ENCODE measurements around the gene KCTD7.
"Not testable (repeated sequence)": the region's sequence is repeated elsewhere in the genome, so short reads cannot be mapped to it uniquely, and the experiment has no call there.

KCTD7 gene

DNA sequence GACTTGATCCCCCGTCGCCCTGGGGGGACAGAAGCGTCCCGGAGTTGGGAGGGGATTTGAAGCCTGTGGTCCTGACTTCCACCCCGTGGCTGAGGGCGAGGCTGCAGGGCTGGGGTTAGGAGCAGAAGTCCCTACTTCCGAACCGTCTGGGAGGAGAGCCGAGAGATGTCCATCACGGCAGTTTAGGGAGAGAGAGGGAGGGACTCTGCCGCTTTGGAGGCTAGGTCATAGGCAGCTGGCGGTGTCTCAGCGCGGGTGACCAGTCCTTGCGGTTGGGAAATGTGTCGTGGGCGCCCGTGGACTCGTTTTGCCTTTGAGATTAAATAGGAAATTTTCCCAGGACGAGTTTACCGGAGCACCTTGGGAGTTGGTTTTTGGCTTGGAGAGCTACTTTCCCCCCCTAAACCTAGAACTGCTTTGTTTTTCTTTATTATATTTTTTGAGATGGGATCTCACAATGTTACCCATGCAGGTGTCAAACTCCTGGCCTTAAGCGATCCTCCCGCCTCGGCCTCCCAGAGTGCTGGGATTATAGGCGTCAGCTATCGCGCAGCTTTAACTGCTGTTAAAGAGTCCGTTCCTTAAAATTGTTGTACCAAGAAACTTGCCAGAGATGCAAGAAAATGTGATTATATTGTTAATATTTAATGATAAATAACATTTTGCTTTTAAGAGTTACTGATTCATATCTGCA, 26.6 kb downstream of the KCTD7 start:
- DNase-seq = peak; percentile 32 to 63

DNA sequence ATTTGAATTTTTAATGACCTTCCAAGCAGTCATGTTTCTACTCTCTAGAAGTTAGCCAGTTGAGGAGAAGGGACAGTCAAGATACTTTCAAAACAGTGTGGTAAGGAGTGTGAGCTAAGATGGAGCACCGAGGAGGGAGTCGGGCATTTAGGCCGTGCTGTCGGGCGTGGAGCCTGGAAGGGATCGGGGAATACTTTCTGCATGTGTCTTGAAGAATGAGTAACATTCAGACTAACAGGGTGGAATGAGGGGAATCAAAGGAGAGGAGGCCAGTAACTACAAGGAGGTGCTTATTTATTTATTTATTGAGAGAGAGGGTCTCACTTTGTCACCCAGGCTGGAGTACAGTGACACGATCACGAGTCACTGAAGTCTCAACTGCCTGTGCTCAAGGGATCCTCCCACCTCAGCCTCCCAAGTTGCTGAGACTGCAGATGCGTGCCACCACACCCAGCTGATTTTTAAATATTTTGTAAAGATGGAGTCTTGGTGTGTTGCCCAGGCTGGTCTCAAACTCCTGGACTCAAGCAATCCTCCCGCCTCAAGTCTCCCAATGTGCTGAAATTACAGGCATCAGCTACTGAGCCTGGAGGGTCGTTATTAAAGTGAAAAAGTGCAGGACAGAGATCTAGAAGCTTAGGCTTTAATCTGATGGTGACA, 27.3 kb downstream of the KCTD7 start:
- DNase-seq = not testable (repeated sequence)

DNA sequence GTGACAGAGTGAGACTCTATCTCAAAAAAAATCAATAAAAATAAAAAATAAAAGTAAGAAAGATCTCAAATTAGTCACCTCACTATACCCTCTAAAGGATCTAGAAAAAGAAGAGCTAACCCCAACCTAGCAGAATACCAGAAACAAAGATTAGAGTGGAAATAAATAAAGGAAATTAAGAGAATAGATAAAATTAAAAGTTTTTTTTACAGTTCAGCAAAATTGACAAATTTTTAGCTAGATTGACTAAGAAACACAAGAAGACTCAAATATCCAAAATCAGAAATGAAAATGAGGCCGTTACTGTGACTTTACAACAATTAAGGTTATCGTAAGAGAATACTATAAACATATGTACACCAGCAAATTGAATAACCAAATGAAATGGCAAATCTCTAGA, 29.1 kb downstream of the KCTD7 start:
- no peak for DNase-seq

DNA sequence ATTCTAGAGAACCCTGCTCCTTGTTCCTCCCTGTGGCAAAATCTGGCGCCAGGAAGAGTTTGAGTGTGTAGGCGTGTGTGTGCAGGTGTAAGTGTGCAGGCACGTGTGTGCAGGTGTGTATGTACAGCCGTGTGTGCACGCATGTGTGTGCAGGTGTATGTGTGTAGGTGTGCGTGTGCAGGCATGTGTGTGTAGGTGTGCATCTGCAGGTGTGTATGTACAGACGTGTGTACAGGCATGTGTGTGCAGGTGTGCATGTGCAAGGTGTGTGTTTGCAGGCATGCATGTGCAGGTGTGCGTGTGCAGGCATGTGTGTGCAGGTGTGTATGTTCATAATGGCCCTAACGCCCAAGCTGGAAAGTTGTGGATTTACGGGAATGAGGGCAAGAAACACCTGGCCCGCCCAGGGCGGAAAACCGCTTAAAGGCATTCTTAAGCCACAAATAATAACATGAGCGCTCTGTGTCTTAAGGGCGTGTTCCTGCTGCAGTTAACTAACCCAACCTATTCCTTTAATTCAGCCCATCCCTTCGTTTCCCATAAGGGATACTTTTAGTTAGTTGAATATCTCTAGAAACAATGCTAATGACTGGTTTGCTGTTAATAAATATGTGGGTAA, 34.1 kb downstream of the KCTD7 start:
- DNase-seq = no peak

DNA sequence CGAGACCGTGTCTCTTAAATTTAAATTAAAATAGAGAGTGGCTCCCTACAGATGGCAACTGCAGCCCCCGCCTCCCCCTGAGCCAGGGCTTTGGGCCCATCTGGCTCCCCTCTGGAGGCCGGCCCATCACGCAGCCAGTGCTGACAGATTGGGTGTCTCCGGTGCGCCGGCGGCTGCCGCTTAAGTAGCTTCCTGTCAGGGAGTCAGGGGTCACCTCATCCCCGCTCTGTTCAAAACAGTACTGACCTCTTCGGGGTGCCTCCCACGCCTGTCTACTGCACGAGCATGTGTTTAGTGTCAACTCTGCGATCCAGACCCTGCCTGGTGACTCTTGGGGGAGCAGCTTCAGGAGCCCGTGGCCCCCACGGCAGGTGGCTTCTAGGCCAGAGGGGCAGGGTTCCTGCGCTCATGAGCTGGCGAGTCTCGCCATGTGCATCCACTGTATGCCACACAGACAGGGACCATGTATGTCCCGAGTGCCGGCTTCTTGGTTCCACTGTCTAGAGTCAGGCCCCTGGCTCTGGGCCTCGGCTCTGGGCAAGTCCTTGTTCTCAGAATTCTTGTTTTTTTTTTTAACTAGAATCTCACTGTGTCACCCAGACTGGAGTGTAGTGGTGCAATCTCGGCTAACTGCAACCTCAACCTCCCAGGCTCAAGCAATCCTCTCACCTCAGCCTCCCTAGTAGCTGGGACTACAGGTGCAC, 36.1 kb downstream of the KCTD7 start:
- no peak for DNase-seq

DNA sequence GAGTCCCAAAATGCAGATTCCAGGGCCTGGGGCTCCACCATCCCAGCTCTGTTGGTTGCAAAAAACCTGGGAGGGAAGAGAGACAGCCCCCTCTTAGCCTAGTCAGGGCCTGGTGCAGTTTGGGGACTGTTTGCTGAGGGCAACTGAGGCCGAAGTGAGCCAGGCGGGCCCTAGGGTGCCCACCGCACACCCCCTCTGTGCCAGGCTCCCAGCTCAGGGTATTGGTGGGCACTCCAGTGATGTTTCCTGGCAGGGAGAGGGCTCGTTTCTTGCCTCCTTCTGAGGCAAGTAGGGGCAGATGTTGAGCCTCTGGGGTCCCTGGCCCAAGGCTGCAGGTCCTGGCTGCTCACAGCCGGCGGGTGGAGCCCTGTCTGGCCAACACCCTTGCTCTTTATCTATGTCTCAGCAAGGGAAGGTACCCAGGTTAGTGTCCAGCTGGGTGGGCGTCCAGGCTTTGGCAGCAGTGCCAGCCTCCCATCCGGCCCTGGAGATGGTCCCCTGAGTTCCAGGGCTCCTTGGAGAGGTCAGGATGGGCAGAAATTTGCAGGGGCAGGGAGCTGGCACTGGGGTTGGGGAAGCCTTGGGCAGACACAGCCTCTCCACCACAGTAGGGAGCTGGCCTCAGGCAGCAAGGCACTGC, 37.8 kb downstream of the KCTD7 start:
- no peak for DNase-seq

DNA sequence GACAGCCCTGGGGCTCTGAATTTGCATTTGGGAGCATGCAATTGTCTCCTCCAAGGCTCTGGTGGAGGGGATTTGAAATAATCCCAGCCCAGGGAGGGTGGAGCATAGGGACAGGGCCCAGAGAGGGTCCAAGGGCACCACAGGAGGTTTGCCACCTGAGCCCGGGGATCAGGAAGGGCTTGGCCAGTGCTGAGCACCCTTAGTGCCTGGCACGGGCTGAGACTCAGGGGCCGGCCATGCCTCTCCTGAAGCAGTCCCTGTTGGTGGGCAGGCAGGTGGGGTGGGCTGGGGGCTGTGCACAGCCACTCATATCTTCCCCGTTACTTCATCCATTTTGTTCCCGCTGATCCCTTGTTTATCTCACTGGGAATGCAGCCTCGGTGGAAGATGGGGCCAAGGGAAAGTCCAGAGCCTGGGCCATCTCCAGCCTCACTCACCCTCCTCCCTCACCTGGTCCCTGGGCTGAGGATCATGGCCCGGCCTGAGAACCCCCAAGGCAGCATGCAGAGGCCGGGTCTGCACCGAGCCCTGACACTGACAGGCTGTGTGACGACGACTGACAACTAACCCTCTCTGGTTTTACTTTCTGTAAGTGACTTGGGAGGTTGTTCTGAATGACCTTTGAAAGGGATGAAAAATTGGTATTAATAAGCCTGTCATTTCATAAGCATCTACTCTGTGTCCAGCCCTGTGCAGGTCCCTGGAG, 38.5 kb downstream of the KCTD7 start:
- no peak for DNase-seq

DNA sequence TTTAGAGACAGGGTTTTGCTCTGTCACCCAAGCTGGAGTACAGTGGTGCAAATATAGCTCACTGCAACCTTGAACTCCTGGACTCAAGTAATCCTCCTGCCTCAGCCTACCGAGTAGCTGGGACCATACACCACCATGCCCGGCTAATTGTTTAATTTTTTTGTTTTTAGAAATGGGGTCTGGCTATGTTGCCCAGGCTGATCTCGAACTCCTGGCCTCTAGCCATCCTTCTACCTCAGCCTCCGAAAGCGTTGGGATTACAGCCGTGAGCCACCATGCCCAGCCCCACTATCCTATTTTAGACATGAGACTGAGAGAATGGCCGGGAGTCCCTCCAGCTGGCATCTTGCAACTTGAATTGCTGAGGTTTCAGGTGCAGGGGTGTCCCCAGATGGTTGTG, 39.4 kb downstream of the KCTD7 start:
- DNase-seq = no peak

DNA sequence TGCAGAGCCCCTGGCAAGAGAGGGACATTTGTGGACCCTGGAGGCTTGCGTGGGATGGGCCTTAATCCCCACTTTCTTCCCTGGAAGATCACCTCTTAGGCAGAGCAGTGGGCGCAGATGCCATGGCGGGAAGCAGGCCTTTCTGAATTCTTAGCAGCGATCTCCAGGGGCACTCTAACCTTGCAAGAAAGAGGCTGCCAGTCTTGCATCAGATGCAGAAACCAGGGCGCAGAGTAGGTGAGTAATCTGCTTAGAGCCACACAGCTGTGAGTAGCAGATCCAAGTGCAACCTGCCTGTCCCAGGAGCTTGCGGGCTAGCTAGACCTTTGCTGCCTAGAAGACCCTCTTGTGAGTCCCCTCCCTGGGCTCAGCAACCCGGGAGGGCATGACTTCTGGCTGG, 40.0 kb downstream of the KCTD7 start:
- no peak for DNase-seq

DNA sequence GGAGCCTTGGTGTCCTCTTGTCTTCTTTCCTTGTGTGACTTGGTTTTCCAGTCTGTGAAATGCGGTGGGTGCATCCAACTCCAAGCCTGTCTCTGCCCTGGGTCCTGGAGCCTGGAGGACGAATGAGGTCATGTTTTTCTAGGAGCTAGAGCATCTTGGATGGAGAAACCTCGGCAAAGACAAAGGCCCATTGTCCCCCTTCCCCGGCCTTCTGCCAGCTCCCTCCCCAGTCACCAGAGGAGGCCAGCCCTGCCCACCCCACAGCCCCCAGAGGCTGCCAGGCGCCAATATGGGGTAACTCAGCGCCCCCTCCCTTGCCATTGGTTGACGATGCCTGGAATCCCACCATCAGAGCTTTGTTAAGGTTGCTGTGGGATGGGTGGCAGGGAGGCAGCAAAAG, 40.4 kb downstream of the KCTD7 start:
- no peak for DNase-seq

DNA sequence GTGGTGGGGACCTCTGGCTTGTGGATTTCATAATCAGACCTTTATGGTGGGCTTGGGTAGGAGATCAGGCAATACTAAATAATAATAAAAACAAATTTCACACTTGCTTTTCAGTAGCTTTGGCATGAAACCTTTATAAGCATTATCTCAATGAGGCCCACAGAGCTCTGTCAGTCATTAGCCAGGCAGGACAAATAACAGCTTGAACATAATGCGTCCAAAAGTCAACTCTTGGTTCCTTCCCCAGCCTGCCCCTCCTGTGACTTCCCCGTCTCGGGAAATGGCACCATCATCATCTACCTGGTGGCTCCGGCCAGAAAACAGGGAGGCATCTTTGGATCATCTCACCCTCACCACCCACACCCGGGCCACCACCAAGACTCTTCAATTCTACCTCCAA, 40.8 kb downstream of the KCTD7 start:
- DNase-seq = no peak

DNA sequence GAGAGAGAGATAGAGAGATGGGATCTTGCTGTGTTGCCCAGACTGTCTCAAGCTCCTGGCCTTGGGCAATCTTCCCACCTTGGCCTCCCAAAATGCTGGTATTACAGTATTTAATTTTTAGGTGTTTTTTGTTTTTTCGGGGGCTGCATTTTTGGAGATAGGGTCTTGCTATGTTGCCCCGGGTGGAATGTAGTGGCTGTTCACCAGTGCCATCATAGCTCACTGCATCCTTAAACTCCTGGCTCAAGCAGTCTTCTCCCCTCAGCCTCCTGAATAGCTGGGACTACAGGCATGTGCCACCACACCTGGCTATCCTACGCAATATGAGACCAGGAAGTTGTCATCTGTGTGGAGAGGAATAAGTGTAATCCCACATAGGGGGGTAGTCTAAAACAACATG, 42.4 kb downstream of the KCTD7 start:
- no peak for DNase-seq

DNA sequence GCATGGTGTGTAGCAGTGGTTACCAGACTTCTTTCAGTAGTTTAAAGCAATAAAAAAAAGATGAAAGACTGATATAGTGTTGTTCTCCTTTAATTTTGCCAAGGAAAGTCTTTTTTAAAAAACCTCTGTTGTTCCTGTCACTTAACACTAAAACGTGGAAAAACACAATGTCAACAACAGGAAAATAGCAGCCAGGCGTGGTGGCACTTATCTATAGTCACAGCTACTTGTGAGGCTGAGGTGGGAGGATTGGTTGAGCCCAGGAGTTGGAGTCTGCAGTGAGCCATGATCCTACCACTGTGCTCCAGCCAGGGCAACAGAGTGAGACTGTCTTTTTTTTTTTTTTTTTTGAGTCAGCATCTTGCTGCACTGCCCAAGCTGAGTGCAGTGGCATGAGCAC, 42.8 kb downstream of the KCTD7 start:
- DNase-seq = not testable (repeated sequence)

DNA sequence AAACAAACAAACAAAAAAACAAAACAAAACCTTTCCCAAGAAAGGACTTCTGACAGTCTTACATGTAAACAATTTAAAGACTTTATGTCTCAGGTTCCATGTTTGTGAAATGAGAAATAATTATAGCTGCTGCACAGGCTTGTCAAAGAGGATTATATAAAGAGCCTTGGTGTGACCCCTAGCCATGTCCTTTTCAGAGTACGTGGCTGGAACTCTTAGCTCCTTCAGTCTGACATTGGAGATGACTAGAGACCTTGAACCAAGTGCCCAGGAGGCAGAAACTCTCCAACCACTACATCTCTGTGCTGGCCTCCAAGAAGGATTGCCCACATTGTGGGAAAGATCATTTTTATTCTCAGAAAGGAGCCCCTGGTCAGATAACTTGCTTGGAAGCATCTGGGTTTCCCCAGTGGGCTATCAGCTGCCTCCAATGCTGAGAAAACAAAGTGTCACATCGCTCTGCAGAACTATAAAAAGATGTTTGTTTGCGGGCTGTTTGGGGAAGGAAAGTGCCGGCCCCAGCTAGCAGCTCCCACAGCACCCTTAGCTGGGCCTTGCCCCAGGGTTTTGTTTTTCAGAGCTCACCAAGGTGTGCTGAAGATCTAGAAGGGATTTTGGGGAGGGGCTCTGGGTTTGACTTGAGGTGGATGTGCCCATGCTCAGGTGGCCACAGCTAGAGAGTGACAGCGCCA, 43.9 kb downstream of the KCTD7 start:
- not testable (repeated sequence) for DNase-seq

DNA sequence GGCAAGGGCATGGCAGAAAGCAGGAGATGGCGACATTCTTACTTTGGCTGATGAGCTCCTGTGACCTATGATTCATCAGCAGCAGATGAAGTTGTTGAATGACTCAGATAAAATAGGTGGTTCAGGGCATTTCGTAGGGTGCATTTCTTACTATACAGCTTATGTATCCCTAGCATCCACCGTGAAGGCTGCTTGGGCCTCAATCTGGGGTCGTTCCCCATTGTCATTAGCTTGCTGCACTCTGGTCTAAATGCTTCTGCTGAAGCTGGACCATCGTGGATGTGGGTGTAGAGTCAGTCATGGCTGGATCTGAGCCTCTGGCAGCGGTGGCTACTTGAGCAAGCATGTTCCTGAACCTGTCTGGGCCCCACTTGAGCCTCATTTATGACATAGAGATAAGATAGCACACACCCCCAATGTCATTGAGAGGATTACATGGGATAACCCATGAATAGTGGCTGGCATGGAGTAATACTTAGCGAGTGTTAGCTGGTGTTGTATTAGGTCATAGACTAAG, 44.5 kb downstream of the KCTD7 start:
- not testable (repeated sequence) for DNase-seq

DNA sequence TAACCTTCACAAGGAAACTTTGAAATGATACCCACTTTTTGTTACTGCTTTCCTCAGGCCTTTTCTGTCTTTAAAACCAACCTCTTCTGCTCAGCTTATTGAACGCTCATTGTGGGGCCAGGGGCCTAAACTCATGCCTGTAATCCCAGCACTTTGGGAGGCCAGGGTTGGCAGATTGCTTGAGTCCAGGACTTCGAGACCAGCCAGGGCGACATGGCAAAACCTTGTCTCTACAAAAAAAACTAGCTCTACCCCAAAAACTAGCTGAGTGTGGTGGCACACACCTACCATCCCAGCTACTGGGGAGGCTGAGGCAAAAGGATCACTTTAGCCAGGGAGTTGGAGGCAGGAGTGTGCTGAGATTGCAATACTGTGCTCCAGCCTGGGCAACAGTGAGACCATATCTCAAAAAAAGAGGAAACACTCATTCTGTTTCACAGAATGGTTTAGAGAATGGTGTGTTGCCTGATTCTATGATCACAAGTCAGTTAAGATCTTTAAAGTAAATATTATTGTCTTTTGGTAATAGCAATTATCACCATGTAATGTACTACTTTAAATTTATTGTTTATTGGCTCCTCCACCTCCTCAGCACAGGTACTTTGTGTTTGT, 51.1 kb downstream of the KCTD7 start:
- no peak for DNase-seq

DNA sequence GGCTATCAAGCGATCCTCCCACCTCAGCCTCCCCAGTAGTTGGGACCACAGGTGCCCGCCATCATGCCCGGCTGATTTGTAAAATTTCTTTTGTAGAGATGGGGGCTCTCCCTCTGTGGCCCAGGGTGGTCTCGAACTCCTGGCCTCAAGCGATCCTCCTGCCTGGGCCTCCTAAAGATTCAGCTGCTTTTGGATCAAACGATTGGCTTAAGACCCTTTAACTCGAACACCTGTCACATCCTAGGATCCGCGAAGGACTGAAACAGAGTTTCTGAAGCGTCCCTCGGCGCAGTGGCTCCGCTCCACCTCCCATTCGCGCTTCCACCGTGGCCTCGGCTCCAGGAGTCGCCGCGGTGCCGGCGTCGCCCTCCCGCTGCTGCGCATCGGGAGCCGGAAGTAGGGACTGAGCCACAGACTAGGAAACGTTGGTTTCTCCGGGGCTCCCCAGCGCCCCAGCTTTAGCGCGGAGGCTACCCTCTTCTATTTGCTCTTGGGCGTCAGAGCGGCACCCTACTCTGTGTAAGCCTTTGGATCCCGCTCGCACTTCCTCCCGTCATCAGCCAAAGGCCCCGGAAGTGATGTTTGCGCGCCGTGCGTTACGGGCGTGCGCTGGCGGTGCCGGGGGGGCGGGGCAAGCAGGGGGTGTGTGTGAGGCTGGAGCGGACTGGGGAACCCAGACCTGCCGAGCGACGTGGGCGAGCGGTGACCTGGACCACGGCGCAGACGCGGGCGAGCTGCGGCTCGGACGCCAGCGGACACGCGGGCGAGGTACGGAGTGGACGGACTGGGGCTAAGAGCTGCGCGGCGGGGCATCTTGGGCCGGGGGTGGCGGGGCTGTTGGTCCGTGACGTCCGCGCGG, 53.0 kb downstream of the KCTD7 start:
- peak; percentile 91 to 97 for DNase-seq

DNA sequence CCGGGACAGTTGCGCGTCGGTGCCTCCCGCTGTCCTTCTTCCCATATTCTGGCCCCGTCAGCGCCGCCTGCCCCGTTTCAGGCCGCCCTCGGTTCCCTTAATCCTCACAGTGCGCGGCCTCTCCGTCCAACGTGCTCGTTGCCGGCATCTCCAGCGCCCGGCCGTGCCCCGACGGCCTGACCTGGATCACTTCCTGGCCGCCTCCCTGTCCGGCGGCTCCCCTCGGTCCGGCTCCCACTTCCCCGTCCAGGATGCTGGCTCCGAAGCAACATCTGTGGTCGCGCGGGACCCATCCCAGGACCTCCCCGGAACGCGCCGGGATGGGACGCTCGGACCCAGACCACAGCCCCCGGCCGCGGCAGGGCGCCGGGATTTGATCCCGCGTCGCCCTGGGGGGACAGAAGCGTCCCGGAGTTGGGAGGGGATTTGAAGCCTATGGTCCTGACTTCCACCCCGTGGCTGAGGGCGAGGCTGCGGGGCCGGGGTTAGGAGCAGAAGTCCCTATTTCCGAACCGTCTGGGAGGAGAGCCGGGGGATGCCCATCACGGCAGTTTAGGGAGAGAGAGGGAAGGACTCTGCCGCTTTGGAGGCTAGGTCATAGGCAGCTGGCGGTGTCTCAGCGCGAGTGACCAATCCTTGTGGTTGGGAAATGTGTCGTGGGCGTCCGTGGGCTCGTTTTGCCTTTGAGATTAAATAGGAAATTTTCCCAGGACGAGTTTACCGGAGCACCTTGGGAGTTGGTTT, 53.8 kb downstream of the KCTD7 start:
- peak in 1 of 2 experiments; percentile 56 for DNase-seq

DNA sequence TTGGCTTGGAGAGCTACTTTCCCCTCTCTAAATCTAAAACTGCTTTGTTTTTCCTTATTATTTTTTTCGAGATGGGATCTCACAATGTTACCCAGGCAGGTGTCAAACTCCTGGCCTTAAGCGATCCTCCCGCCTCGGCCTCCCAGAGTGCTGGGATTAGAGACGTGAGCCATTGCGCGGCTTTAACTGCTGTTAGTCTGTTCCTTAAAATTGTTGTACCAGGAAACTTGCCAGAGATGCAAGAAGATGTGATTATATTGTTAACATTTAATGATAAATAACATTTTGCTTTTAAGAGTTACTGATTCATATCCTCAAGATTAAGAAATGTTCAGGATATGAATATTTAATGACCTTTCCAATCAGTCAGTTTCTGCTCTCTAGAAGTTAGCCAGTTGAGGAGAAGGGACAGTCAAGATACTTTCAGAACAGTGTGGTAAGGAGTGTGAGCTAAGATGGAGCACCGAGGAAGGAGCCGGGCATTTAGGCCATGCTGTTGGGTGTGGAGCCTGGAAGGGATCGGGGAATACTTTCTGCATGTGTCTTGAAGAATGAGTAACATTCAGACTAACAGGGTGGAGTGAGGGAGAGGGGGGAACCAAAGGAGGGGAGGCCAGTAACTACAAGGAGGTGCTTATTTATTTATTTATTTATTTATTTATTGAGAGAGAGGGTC, 54.6 kb downstream of the KCTD7 start:
- not testable (repeated sequence) for DNase-seq

Measured in NCI-H526 (cell line).